Renal cortex interstitium (tissue), 11 donors: ENCODE data around the gene DCAF15. TPM values are rescaled to one million over a fixed set of nuclear protein-coding genes. Genes with fewer than 3 reads are reported as not detected.

Experiments
- DNase-seq, 11 donors: peaks; one replicate each; pipeline ENCODE4 v3.0.0-alpha.2; 2013; ENCODE audit warnings: low read depth in 9 of 11, low spot score in 4 of 11; ENCODE audit errors: extremely low read depth in 1 of 11
- polyA plus RNA-seq, 3 donors: library from polyadenylated mRNA; unstranded; fragments of 120-200 nt; gene quantifications; one replicate each; pipeline ENCODE4 v1.2.1, GENCODE V29; 2013; ENCODE audit not compliant: insufficient read length in 3 of 3

DCAF15 gene
- polyA plus RNA-seq, 3 donors = 25.7 to 37.5 (median 35.7) TPM

GRCh38 chr19:13923194-13923987 is 28.9 kb upstream of the DCAF15 start:
- no peak for DNase-seq

- DNase-seq = no peak
Measured at GRCh38 chr19:13926010-13926409, 26.3 kb upstream of the DCAF15 start.

GRCh38 chr19:13926715-13927114 is 25.6 kb upstream of the DCAF15 start:
- DNase-seq = no peak

GRCh38 chr19:13929340-13929739 is 23.0 kb upstream of the DCAF15 start:
- no peak for DNase-seq

- no peak for DNase-seq
Measured at GRCh38 chr19:13929956-13930355, 22.4 kb upstream of the DCAF15 start.

- no peak for DNase-seq
Measured at GRCh38 chr19:13930402-13930801, 21.9 kb upstream of the DCAF15 start.

GRCh38 chr19:13931391-13932148 is 20.7 kb upstream of the DCAF15 start:
- DNase-seq = no peak

- DNase-seq = no peak
Measured at GRCh38 chr19:13932149-13932637, 20.1 kb upstream of the DCAF15 start.

- no peak for DNase-seq
Measured at GRCh38 chr19:13932911-13933393, 19.4 kb upstream of the DCAF15 start.

- DNase-seq = no peak
Measured at GRCh38 chr19:13934785-13935109, 17.6 kb upstream of the DCAF15 start.

GRCh38 chr19:13935765-13936510 is 16.4 kb upstream of the DCAF15 start:
- no peak for DNase-seq

GRCh38 chr19:13937479-13938300 is 14.6 kb upstream of the DCAF15 start:
- DNase-seq = no peak

GRCh38 chr19:13938301-13939064 is 13.8 kb upstream of the DCAF15 start, which contains the start of gene PODNL1:
Gene PODNL1 (minus strand): TSS chr19:13938417. CDS start chr19:13938181, 236 bp downstream.
- DNase-seq = no peak

GRCh38 chr19:13942023-13942684 is 10.2 kb upstream of the DCAF15 start:
- no peak for DNase-seq

- no peak for DNase-seq
Measured at GRCh38 chr19:13946414-13946813, 5.9 kb upstream of the DCAF15 start.

GRCh38 chr19:13951043-13951442 is 1.3 kb upstream of the DCAF15 start:
- DNase-seq = no peak

GRCh38 chr19:13951799-13952153 is 533 bp upstream of the DCAF15 start:
- no peak for DNase-seq
